Skin epidermis (tissue), 12 donors: ENCODE data around the gene CELF4.

Source experiments
- H3K27ac ChIP-seq, 21 experiments: fragments of 200-600 bp; sonication (generic) in 11 of 21; one replicate each; pipeline ENCODE4 v1.5.0; 2020; ENCODE audit warnings: mild to moderate bottlenecking in 3 of 21, inconsistent platforms in 2 of 21, moderate library complexity in 2 of 21
- H3K4me3 ChIP-seq, 7 experiments: fragments of 200-600 bp; sonication (generic) in 2 of 7; one replicate each; pipeline ENCODE4 v1.5.0; 2020; ENCODE audit warnings: inconsistent platforms in 2 of 7, mild to moderate bottlenecking in 2 of 7, moderate library complexity in 1 of 7

Gene CELF4

DNA sequence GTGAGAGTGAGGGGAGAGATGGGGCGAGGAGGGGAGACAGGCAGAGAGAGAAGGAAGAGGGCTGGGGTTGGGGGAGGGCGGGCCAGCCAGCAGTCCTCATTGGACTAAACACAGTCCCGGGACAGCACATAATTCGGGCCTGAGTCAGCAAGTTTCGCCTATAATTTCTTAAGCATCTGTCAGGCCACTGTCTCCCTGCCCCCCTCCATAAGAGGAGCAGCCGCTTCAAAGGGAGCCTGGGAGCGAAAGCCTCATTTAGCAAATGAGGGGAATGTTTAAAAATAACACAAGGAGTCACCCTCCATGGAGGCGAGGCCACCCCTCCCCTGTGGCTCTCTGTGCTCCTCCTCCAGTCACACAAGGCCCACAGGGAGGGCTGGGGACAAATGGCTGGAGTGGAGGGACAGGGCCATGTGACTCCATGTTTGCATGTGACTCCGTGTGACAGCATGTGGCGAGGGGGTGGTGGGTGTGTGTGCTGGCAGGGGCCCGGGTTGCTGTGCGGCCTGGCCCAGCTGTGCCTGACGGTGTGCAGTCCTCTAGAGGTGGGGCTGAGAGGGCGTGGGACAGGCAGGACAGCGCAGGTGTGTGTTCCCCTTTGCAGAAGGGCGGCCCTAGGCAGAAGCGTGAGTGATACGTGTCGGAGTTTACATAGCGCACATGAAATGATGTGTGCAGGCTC lies 162.4 kb downstream of the CELF4 start:
- H3K27ac ChIP-seq, result peak overlapping the region in 6 of 21 experiments; percentile 8 to 65 (median 54)
- H3K4me3 ChIP-seq, result no peak overlapping the region

DNA sequence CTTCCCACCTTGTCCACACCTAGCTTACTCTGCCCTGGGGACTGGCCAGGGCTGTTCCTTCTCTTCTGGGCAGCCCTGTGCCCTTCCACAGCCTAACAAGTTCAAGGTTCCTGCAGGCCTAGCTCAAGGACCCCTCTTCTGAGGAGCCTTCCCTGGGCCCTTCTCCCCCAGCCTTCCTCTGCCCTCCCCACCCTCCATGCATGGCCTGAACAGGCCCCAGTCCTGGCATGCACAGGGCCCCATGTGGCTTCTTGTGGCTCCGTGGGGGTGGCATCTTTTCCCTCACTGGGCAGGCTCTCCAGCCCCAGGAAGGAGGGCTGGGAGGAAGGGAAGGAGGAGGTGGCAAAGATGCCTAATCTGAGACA lies 162.9 kb downstream of the CELF4 start:
- Histone ChIP-seq H3K4me3 (no peak overlapping the region), H3K27ac (peak overlapping the region in 8 of 21 experiments; percentile 8 to 65 (median 52))

DNA sequence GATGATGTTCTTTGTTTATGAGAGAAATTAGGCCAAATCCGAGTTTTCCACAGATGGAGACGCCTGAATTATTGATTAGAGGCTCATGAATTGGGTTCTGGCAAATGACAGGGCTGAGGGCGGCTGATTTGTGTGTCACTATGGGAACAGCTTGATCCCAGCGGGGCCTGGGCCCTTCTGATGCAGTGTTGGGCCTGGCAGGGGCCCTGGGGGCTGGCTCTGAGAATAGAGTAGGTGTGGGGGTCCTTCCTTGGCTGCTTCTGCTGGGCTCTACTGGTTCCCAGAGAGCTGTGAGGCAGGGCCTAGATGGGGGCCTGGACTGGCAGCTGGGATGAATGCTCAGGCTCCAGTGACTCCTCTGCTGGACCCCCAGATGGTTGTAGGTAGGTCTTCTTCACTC lies 164.8 kb downstream of the CELF4 start:
- Histone ChIP-seq H3K27ac (no peak overlapping the region), H3K4me3 (no peak overlapping the region)

DNA sequence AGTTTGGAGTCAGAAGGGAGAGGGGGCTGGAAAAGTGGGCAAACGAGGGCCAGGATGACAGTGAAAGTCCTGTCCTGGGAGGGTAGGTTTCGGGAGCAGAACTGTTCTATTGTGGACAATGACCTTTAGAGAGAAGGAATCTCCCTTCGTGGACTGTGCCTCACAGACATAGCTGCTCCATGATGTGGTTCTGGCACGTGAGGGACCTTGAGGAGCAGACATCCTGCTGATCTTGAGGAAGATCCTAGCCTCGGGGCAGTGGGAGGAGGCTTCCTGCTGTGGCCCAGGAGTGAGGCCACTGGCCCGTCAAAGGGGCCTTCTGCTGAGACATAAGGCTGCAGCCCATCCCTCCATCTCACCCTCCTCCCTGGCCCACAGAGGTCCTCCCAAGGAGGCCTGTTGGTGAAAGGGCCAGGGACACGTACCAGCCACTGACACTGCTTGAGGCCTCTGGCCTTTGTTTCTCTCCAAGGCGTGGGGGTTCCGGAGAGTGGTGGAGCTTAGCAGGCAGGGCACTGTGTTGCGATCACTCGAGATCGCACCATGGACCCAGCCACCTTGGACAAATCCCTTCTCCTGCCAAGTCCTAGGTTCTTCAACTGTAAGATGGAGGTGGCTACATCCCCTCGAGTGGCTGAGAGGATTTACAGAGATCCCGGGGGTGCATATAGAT lies 167.2 kb downstream of the CELF4 start:
- Histone ChIP-seq H3K4me3 (no peak overlapping the region), H3K27ac (no peak overlapping the region)

DNA sequence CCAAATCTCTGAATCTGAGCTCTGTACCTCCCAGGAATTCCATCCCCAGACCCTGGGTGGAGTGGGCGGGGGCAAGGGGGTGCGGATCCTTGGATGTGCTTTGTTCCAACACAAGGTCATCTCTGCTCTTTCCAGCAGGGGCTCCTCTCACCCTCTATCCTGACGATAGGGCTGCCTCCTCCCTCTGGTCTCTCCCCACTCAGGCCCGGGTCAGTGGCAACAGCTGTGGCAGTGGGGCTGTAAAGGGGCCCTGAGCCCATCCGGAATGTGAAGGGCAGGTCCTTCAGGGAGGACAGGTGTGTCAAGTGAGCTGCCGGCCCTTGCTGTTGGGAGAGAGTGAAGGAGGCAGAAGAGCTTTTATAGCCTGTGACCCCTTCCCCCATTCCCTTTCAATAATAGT lies 167.8 kb downstream of the CELF4 start:
- Histone ChIP-seq H3K27ac (no peak overlapping the region), H3K4me3 (no peak overlapping the region)

DNA sequence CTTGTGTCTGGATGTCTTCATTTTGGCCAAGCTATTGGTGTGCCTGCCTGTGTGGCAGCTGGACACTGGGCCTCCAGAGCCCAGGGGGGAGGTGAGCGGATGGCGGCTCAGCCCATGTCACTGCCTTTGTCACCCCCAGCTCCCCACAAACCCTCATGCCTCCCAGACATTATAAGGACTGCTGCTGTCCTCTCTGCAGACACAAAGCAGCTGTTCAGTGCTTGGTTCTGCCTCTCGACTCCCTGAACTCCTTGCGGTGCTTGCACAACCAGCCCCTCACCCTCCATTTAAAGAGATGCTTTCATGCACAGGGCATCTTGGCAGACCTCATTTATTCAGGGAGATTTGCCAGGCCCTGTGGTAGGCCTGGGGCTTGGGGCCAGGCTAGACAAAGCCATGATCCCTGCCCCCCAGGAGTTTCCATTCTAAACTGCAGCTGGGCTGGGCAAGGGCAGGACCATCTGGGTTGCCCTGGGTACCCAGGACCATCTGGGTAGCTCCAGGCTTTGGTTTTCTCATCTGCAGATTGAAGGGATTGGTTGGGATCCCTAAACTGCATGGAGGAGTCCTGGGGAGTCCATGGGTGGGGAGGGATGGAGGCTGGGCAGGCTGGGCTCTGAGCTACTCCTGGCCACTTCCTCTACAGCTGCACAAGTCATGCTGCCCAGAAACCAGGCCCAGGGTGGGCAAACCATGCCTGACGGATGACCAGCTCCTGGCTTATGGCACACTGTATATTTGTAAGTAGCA lies 168.5 kb downstream of the CELF4 start:
- Histone ChIP-seq H3K27ac (no peak overlapping the region), H3K4me3 (no peak overlapping the region)

DNA sequence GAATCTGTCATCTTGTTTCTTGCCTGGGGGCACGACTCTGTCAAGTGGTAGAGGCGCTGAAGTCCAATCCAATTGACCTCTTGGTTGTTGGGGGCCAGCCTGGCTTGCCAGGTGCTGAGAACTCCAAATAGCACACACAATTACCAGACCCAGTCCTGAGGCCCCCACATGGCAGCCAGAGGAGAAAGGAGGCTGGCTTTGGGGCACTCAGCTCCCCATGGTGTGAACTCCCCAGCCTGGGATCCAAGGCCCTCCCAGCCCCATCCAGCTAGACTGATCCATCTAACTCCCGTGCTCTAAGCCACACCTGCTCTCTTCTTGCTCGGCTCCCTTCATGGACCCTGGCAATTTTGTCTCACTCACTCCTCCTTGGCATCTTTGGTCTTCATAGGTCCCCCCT lies 170.0 kb downstream of the CELF4 start:
- H3K4me3 ChIP-seq, result no peak overlapping the region
- no peak overlapping the region for H3K27ac ChIP-seq

DNA sequence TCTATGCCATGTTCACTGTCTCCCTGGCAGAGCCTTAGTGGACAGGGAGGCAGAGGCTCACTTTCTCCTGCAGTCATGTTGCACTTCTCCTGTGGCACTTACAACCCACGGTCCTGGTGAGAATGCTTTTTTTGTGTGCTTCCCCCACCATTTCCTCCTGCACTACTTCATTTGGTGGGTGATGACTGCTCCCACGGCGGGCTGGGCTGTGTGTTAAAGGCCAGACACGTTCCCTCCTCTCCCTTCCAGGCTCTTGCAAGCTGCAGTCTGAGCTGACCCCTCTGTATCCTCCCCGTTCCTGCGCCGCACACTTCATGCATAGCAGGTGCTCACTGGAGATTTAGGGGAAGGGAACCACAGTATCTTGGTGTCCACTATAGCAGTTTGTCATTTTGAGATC lies 170.5 kb downstream of the CELF4 start:
- Histone ChIP-seq H3K27ac (no peak overlapping the region), H3K4me3 (no peak overlapping the region)

DNA sequence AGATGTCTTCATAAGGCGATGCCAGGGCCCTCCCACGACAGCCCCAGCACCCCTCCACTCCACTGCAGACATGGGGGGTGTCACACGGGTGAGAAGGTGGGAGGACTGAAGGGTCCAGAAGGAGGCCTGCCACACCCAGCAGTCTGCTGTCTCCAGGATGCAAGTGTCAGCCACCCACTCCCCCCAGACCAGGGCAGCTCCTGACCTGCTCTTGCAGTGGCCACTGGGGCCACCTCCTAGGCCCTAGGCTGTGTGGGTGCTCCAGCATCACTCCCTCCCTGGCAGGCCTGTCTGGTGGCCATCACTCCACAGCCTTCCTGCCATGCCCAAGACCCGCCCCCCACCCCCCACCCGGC lies 171.0 kb downstream of the CELF4 start:
- Histone ChIP-seq H3K4me3 (peak overlapping the region in 3 of 7 experiments; percentile 3 to 34 (median 19)), H3K27ac (peak overlapping the region in 3 of 21 experiments; percentile 31 to 51 (median 45))

DNA sequence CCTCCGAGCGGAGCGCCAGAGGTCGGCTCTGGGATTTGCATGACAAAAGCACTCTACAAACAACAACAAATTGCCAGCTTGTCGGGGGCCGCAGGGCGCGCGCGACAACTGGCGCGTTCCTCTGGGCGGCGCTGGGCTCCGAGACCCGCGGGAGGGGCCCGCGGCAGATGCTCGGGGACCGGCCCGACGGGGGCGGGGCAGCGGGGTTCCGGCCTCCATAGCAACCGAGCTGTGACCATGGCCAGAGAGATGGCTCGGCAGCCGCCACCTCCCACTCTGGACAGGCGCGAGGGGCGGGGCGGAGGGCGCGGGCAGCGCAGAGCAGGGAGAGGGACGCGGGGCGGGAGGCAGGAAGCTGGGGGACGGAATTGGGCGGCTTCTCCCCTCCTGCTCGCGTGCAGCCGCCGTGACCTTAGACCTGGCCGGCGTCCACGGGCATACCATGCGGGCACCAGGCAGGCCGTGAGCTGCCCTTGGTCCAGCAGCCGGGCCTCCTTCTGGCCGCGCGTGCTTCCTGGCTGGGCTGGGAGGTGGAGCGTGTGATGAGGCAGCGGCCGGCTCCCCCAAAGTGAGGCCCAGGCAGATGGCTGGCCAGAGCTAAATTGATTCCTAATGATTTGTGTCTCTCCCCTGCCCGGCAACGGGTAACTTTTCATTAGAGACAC lies 171.5 kb downstream of the CELF4 start:
- peak overlapping the region in 3 of 21 experiments; percentile 31 to 51 (median 45) for H3K27ac ChIP-seq

DNA sequence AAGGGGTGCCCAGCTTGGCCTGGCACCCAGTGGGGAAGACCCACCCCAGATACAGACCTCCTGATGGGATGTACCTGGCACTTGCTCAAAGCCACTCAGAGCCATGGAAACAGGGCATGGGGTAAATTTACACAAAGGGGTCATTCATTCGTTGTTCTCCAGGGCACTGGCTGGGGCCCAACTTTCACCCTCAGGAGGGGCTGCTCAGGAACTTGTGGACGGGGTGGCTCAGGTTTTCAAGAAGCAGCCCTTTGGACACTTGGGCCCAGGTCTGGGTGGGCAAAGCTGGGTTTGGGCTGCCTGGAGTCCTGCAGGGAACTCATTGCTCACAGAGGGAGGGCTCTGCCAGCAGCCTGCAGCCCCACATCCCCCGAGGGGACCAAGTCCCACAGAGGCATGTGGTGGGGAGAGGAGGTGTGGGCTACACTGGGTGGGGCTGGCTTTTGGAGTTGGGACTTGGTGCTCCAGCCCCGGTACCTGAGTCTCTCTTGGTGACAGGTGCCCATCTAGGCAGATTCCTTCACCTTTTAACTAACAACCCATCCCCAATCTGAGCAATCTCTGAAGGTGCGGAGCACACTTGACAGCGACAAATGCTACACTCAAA lies 172.3 kb downstream of the CELF4 start:
- H3K4me3 ChIP-seq, result no peak overlapping the region

More for the DNA sequence above, 171.5 kb downstream of the CELF4 start:
- peak overlapping the region in 6 of 7 experiments; percentile 3 to 34 (median 18) for H3K4me3 ChIP-seq

DNA sequence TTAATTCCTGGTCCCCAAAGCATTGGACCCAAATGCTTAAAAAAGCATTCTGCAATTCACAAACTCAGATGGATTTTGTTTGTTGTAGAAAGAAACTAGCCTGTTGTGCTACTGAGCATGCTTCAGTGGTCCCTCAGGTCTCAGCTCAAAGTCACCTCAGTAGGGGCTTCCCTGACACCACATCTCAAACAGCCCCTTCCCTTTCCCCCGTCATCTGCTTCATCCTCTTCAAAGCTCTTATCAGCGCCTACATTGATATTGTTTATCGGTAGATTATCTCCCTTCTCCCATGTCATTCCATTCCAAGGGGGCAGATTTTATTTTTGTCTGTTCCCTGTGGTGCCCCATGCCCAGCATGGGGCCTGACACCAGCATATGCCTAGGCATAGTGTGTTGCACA lies 172.9 kb downstream of the CELF4 start:
- Histone ChIP-seq H3K4me3 (no peak overlapping the region), H3K27ac (no peak overlapping the region)

More for the DNA sequence above, 172.3 kb downstream of the CELF4 start:
- no peak overlapping the region for H3K27ac ChIP-seq

DNA sequence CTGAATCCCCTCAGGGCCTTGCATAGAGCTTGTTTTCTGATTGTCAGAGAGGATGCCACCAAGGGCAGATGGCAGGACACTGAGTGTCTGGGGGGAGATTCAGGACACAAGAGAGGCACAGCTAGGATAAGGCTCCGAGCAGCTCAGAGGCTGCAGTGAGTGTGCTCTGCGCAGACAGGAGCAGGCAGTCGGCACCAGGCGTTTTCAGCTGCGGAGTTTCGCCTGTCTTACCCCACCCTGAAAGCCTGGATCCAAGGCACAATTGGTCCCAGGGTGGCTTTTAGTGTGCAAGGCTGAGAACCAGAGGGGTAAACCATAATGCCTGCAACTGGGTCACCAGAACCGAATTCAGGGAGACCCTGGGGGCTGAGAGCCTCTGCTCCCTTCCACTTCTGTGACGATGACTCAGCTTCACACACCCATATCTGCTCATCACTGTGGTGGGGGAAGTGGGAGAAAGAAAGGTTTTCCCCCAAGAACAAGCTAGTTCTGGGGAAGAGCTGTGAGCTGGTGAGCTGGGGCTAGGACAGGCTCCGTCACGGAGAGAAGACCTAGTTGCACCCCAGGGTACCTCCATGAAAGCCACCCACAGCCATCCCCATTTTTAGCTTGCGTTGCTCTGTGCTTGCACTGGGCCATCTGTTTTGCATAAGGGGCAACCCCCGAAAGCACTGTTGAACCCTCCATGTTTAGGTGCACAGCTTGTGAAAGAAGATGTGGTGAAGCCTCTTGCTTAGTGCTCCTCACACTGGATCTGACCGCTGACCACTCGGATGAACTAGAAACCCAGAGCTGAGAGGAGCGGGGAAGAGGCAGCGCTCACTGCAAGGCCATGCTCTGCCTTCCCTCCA lies 173.7 kb downstream of the CELF4 start:
- Histone ChIP-seq H3K4me3 (no peak overlapping the region), H3K27ac (no peak overlapping the region)

DNA sequence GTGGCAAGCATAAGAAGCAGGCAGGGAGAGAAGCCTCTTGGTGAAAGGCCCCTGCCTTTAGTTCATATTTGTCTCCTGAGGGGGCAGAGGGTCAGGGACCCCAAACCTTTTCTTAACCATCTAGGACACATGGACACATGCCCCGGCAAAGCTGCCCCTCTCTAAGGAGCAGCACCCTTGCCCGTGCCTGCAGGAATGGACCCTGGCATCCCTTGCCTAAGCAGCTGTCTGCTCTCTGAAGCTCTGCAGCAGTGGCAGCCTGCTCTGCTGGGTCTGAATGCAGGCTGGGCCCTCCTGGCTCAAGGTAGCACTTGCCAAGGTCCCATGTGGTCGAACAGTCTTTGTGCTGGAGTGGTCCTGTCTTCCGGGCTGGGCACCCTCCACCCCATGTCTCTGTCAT lies 174.4 kb downstream of the CELF4 start:
- no peak overlapping the region for H3K27ac ChIP-seq
- H3K4me3 ChIP-seq, result no peak overlapping the region

DNA sequence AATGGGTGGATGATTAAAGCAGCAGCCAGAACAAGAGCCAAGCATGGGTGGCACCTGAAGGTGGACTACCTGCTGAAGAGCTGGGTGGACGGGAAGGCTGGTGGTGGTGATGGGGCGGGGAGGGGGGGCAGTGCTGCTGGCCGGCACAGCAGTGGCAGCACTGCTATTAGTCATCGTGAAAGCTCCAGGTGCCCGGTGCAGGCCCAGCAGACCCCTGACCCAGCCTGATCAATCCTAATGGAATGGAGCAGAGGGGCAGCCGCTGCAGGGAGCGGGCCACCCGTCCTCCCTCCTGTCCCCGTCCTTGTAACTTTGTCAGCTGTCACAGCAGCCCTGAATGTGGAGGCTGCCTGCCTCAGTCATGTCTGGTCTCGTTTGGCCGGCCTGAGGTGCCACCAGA lies 174.9 kb downstream of the CELF4 start:
- no peak overlapping the region for H3K27ac ChIP-seq
- H3K4me3 ChIP-seq, result no peak overlapping the region

DNA sequence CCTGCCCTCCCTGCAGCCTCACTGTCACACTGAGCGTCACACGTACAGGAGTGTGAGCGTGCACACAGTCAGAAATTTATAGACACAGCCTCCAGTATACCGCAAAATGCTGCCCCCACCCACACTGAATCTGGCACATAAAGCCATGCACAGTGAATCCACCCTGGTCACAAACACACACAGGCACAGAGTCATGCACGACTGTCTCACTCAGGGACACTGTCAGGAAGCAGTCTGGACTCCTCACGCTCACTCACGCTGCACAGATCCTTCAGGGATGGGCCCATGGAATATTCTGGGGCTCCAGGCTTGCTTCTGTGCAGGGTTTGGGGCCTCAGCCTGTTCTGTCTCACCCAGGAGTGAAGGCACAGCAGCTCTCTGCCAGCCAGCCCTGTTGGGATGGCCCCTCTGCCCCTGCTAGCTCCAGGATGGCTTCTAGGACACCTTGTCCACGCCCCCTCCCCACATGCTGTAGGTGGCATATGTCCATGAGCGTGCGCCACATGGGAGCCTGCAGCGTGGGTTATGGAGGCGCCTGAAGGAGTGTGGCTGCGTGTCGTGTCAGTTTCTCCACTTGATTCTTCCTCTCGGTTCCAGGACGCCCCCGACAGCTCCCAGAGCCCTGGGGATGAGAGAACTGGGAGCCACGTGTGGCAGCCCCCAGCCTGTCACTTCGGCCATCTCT lies 175.8 kb downstream of the CELF4 start:
- Histone ChIP-seq H3K27ac (no peak overlapping the region), H3K4me3 (no peak overlapping the region)

DNA sequence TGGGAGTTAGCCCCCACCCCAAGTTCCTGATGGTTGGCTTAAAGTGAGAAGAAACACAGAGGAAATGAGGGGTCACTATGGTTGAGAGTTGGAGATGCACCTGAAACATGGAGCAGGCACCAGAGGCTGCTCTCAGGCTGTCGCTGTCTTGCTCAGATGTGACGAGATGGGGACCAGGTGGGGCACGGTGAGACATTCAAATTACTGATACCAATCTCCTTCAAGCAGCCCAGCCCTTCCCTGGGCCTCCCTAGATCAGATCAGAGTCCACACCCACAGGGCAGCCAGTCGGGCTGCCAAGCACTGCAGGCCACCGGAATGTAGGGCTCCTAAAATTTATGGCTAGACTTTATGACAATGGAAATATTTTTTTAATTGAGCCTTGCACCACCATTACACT lies 176.6 kb downstream of the CELF4 start:
- Histone ChIP-seq H3K4me3 (no peak overlapping the region), H3K27ac (no peak overlapping the region)

DNA sequence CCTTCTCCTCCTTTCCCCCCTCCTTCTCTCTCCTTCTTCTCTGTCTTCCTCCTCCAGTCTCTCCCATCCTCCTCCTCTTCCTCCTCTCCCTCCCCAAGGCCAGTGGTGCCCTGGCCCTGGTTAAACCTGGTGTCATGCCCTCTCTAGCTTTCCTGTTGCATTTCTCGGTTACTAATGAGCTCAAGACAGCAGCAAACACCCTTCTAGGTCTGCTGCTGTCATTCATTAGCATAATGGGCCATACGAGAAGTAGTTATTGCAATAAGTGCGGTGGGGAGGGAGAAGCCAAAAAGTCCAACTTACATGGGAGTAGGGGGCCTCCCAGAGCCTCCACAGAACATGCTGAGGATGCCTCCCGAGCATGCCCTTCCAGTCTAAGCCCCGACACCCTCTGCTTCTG lies 177.2 kb downstream of the CELF4 start:
- no peak overlapping the region for H3K4me3 ChIP-seq
- H3K27ac ChIP-seq, result no peak overlapping the region
